ENCODE measurements around the gene TIMP2. TPM values are rescaled to one million over a fixed set of nuclear protein-coding genes. Genes with fewer than 3 reads are reported as not detected.

The TIMP2 gene
- total RNA-seq, 1 experiment from 2014 or later = 60.5 TPM

GRCh38 chr17:78815696-78816095 lies 109.5 kb downstream of the TIMP2 start:
- H3K4me1 ChIP-seq (ENCODE audit: insufficient read depth, low read length, poor library complexity, severe bottlenecking) = peaks cover 19% of the 10 kb centered on the region
- no peak for DNase-seq (ENCODE audit: low spot score)
- peaks cover 78% of the 10 kb centered on the region for H3K36me3 ChIP-seq (ENCODE audit: insufficient read depth, low read length, poor library complexity, severe bottlenecking)
- no peak overlapping the region for H3K27ac ChIP-seq (ENCODE audit: low read depth, low read length, poor library complexity, severe bottlenecking)
- no peak overlapping the region for H3K4me3 ChIP-seq (ENCODE audit: low read depth, low read length, poor library complexity, severe bottlenecking)
- TF ChIP-seq EZH2 (IDR thresholded peaks at IDR 0.05; ENCODE audit: borderline replicate concordance, low read depth, low read length, poor library complexity, severe bottlenecking) (no peak), CTCF (conservative IDR thresholded peaks at IDR 0.05; ENCODE audit: low read depth, low read length) (no peak)
- no TSS peak for BruUV-seq (replicated peaks)
- intact Hi-C loops (cut with micrococcal nuclease; ENCODE audit: unreplicated experiment) = no loop called here
- no peaks in the 10 kb centered on the region for H3K9me3 ChIP-seq (ENCODE audit: low read depth, low read length, poor library complexity, severe bottlenecking)
- POLR2A ChIA-PET (ENCODE audit: low non-redundant PET) = no interaction called here
- CTCF ChIA-PET = interaction anchor here (0.7 kb wide), 1 partner anchor 394 kb away, joined by 4 read pairs; no protein-coding TSS in a partner anchor
- H3K27me3 ChIP-seq (replicated peaks; ENCODE audit: insufficient read depth, low read depth, low read length, poor library complexity) = no peaks in the 10 kb centered on the region

- DNase-seq (ENCODE audit: low spot score) = no peak
- TF ChIP-seq EZH2 (IDR thresholded peaks at IDR 0.05; ENCODE audit: borderline replicate concordance, low read depth, low read length, poor library complexity, severe bottlenecking) (no peak), CTCF (conservative IDR thresholded peaks at IDR 0.05; ENCODE audit: low read depth, low read length) (no peak)
- H3K27ac ChIP-seq (ENCODE audit: low read depth, low read length, poor library complexity, severe bottlenecking) = no peak overlapping the region
- H3K36me3 ChIP-seq (ENCODE audit: insufficient read depth, low read length, poor library complexity, severe bottlenecking) = peaks cover 85% of the 10 kb centered on the region
- ChIA-PET POLR2A (ENCODE audit: low non-redundant PET) (no interaction called here), CTCF (no interaction called here)
- no peak overlapping the region for H3K4me3 ChIP-seq (ENCODE audit: low read depth, low read length, poor library complexity, severe bottlenecking)
- H3K27me3 ChIP-seq (replicated peaks; ENCODE audit: insufficient read depth, low read depth, low read length, poor library complexity) = no peaks in the 10 kb centered on the region
- H3K4me1 ChIP-seq (ENCODE audit: insufficient read depth, low read length, poor library complexity, severe bottlenecking) = no peaks in the 10 kb centered on the region
- intact Hi-C loops (cut with micrococcal nuclease; ENCODE audit: unreplicated experiment) = no loop called here
- no TSS peak for BruUV-seq (replicated peaks)
- no peaks in the 10 kb centered on the region for H3K9me3 ChIP-seq (ENCODE audit: low read depth, low read length, poor library complexity, severe bottlenecking)
Observed at GRCh38 chr17:78812855-78813254, 112.3 kb downstream of the TIMP2 start.

- Histone ChIP-seq H3K9me3 (ENCODE audit: low read depth, low read length, poor library complexity, severe bottlenecking) (no peaks in the 10 kb centered on the region), H3K27me3 (replicated peaks; ENCODE audit: insufficient read depth, low read depth, low read length, poor library complexity) (no peaks in the 10 kb centered on the region), H3K4me1 (ENCODE audit: insufficient read depth, low read length, poor library complexity, severe bottlenecking) (peaks cover 5% of the 10 kb centered on the region), H3K4me3 (ENCODE audit: low read depth, low read length, poor library complexity, severe bottlenecking) (no peak overlapping the region), H3K27ac (ENCODE audit: low read depth, low read length, poor library complexity, severe bottlenecking) (no peak overlapping the region), H3K36me3 (ENCODE audit: insufficient read depth, low read length, poor library complexity, severe bottlenecking) (peaks cover 87% of the 10 kb centered on the region)
- POLR2A ChIA-PET (ENCODE audit: low non-redundant PET) = no interaction called here
- TF ChIP-seq EZH2 (IDR thresholded peaks at IDR 0.05; ENCODE audit: borderline replicate concordance, low read depth, low read length, poor library complexity, severe bottlenecking) = no peak
- DNase-seq (ENCODE audit: low spot score) = no peak
- no TSS peak for BruUV-seq (replicated peaks)
- intact Hi-C loops (cut with micrococcal nuclease; ENCODE audit: unreplicated experiment) = no loop called here
- CTCF ChIA-PET = no interaction called here
Observed at GRCh38 chr17:78808163-78808562, 117.0 kb downstream of the TIMP2 start.

GRCh38 chr17:78806451-78806850 lies 118.7 kb downstream of the TIMP2 start:
- peaks cover 5% of the 10 kb centered on the region for H3K4me1 ChIP-seq (ENCODE audit: insufficient read depth, low read length, poor library complexity, severe bottlenecking)
- intact Hi-C loops (cut with micrococcal nuclease; ENCODE audit: unreplicated experiment) = no loop called here
- no peak for TF ChIP-seq CTCF (conservative IDR thresholded peaks at IDR 0.05; ENCODE audit: low read depth, low read length)
- no peak for TF ChIP-seq EZH2 (IDR thresholded peaks at IDR 0.05; ENCODE audit: borderline replicate concordance, low read depth, low read length, poor library complexity, severe bottlenecking)
- POLR2A ChIA-PET (ENCODE audit: low non-redundant PET) = no interaction called here
- BruUV-seq (replicated peaks) = no TSS peak
- H3K4me3 ChIP-seq (ENCODE audit: low read depth, low read length, poor library complexity, severe bottlenecking) = no peak overlapping the region
- H3K27ac ChIP-seq (ENCODE audit: low read depth, low read length, poor library complexity, severe bottlenecking) = peak overlapping the region; percentile 53
- no peaks in the 10 kb centered on the region for H3K27me3 ChIP-seq (replicated peaks; ENCODE audit: insufficient read depth, low read depth, low read length, poor library complexity)
- H3K36me3 ChIP-seq (ENCODE audit: insufficient read depth, low read length, poor library complexity, severe bottlenecking) = peaks cover 78% of the 10 kb centered on the region
- DNase-seq (ENCODE audit: low spot score) = peak; percentile 52
- no peaks in the 10 kb centered on the region for H3K9me3 ChIP-seq (ENCODE audit: low read depth, low read length, poor library complexity, severe bottlenecking)
- CTCF ChIA-PET = no interaction called here

Data from A673 (cell line).